ENCODE results near the gene MSANTD7. TPM values are rescaled to one million over a fixed set of nuclear protein-coding genes. Genes with fewer than 3 reads are reported as not detected.

Gene MSANTD7
- total RNA-seq, 1 experiment from 2014 or later = 14.3 TPM

DNA sequence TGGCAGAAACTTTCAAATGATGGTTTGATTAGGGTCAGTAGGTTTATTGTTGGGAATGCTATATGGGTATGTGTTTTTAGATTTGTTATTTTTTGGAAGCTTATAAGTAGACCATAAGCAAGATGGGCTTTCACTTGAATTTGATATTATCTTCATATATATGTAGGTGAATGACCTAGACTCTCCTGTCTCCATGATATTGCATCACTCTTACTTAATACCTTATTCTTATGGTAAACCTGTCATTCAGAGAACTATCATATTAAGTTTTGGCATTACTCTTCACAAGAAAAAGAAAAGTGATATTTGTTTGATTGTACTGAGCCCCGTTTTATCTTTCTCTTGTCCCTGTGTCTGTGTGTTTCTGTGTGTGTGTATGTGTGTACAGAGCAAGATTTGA, 17.3 kb downstream of the MSANTD7 start:
- no peak overlapping the region for H2AFZ ChIP-seq (ENCODE audit: low read depth, low read length, poor library complexity, severe bottlenecking)
- no peaks in the 10 kb centered on the region for H3K9me3 ChIP-seq (ENCODE audit: control insufficient read depth in 1 of 2, insufficient read depth in 1 of 2, low read depth in 1 of 2, low read length in 2 of 2)
- no peaks in the 10 kb centered on the region for H4K20me1 ChIP-seq (ENCODE audit: insufficient read depth)
- ChIA-PET POLR2A (no interaction called here), RAD21 (ENCODE audit: low non-redundant PET in 1 of 2, low total read pairs in 2 of 2, uncharacterized antibody in 2 of 2, unreplicated experiment in 2 of 2) (no interaction called here), CTCF (no interaction called here)
- H3K4me3 ChIP-seq (replicated peaks in 1 of 2; ENCODE audit: low read depth in 1 of 2, low read length in 2 of 2) = no peak overlapping the region
- intact Hi-C loops (cut with micrococcal nuclease) = no loop called here
- TF ChIP-seq YY1 (IDR thresholded peaks at IDR 0.05; ENCODE audit: extremely low read depth, insufficient replicate concordance, low read depth, low read length) (no peak), FOSL1 (IDR thresholded peaks at IDR 0.05; ENCODE audit: low read depth) (no peak)
- no TSS peak for BruUV-seq (replicated peaks)
- no peaks in the 10 kb centered on the region for H3K27me3 ChIP-seq (ENCODE audit: insufficient read depth, low read length)
- no peak for DNase-seq (ENCODE audit: low read depth, low spot score)
- H3K79me2 ChIP-seq (ENCODE audit: insufficient read depth, low read length) = no peaks in the 10 kb centered on the region
- H3K4me1 ChIP-seq (ENCODE audit: control insufficient read depth in 1 of 2, insufficient read depth in 2 of 2, low read length in 2 of 2) = no peaks in the 10 kb centered on the region
- H3K36me3 ChIP-seq (ENCODE audit: control insufficient read depth in 1 of 2, insufficient read depth in 2 of 2, low read length in 2 of 2) = peaks cover 11 to 28% of the 10 kb centered on the region in 2 experiments
- ATAC-seq = no peak
- H3K9me2 ChIP-seq (ENCODE audit: insufficient read depth) = no peaks in the 10 kb centered on the region
- no peak overlapping the region for H3K27ac ChIP-seq (ENCODE audit: low read depth, low read length)
- H3K4me2 ChIP-seq (ENCODE audit: low read length) = no peak overlapping the region
- no peak overlapping the region for H3K9ac ChIP-seq (ENCODE audit: low read length)

DNA sequence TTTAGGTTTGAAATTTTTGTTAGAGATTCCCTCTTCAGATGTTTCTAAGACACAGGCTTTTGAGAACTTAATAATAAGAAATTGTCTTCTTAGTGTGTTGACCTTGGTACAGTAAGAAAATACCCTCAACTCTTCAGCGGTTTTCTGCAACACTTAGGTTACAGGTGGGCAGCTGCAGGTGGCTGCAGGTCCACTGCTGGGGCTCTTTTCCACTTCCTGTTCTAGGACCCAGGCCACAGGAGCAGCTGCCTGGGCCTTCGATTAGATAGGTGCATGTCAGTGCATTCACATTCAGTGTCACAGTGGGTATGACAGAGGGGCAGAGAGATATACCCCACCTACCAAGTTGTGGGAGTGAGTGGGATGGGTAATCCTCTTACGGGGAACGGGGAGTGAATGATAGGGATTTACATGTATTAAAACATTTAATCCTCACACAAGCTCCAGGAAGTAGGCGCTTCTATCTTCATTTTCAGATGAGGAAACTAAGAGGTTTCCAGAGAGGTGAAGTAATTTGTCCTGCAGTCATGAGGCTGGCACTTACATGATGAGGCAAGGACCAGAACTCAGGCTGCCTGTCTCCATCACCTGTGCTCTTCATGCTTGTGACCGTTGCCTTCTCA, 20.3 kb downstream of the MSANTD7 start:
- no peaks in the 10 kb centered on the region for H4K20me1 ChIP-seq (ENCODE audit: insufficient read depth)
- H3K36me3 ChIP-seq (ENCODE audit: control insufficient read depth in 1 of 2, insufficient read depth in 2 of 2, low read length in 2 of 2) = peaks cover 0 to 14% of the 10 kb centered on the region in 2 experiments; a peak in 2 of 4 replicates
- H3K27ac ChIP-seq (ENCODE audit: low read depth, low read length) = no peak overlapping the region
- H3K4me1 ChIP-seq (ENCODE audit: control insufficient read depth in 1 of 2, insufficient read depth in 2 of 2, low read length in 2 of 2) = no peaks in the 10 kb centered on the region
- BruUV-seq (replicated peaks) = no TSS peak
- H3K4me3 ChIP-seq (replicated peaks in 1 of 2; ENCODE audit: low read depth in 1 of 2, low read length in 2 of 2) = no peak overlapping the region
- no peaks in the 10 kb centered on the region for H3K27me3 ChIP-seq (ENCODE audit: insufficient read depth, low read length)
- H3K79me2 ChIP-seq (ENCODE audit: insufficient read depth, low read length) = no peaks in the 10 kb centered on the region; the same call in 1 of the 2 replicates
- intact Hi-C loops (cut with micrococcal nuclease) = no loop called here
- ChIA-PET CTCF (no interaction called here), RAD21 (ENCODE audit: low non-redundant PET in 1 of 2, low total read pairs in 2 of 2, uncharacterized antibody in 2 of 2, unreplicated experiment in 2 of 2) (no interaction called here), POLR2A (no interaction called here)
- no peak for DNase-seq (ENCODE audit: low read depth, low spot score)
- H3K9me3 ChIP-seq (ENCODE audit: control insufficient read depth in 1 of 2, insufficient read depth in 1 of 2, low read depth in 1 of 2, low read length in 2 of 2) = no peaks in the 10 kb centered on the region
- ATAC-seq = no peak
- TF ChIP-seq ZNF274 (IDR thresholded peaks at IDR 0.05; ENCODE audit: low read depth, low read length) (no peak), CBX3 (IDR thresholded peaks at IDR 0.05; ENCODE audit: low read depth) (no peak), SRF (IDR thresholded peaks at IDR 0.05; ENCODE audit: low read depth) (no peak), FOSL1 (IDR thresholded peaks at IDR 0.05; ENCODE audit: low read depth) (no peak), YY1 (IDR thresholded peaks at IDR 0.05; ENCODE audit: extremely low read depth, insufficient replicate concordance, low read depth, low read length) (no peak), SIN3A (IDR thresholded peaks at IDR 0.05; ENCODE audit: low read depth) (no peak)
- TF ChIP-seq, protein P1, sequence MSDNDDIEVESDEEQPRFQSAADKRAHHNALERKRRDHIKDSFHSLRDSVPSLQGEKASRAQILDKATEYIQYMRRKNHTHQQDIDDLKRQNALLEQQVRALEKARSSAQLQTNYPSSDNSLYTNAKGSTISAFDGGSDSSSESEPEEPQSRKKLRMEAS (IDR thresholded peaks at IDR 0.05) = no peak
- H2AFZ ChIP-seq (ENCODE audit: low read depth, low read length, poor library complexity, severe bottlenecking) = no peak overlapping the region
- no peaks in the 10 kb centered on the region for H3K9me2 ChIP-seq (ENCODE audit: insufficient read depth)
- H3K4me2 ChIP-seq (ENCODE audit: low read length) = no peak overlapping the region
- H3K9ac ChIP-seq (ENCODE audit: low read length) = no peak overlapping the region
